Measurements from ENCODE around the gene MYO15A. TPM values are rescaled to one million over a fixed set of nuclear protein-coding genes. Genes with fewer than 3 reads are reported as not detected.

MYO15A gene
- total and polyA plus RNA-seq, 2 of the 4 experiments (the other 2 are of a cell fraction) = 0.18 to 1.1 TPM

- Histone ChIP-seq H2AK9ac (replicated peaks; ENCODE audit: low read depth, low read length, poor library complexity) (no peak overlapping the region), H3K27ac (ENCODE audit: insufficient read depth, low read length) (no peak overlapping the region), H3K56ac (ENCODE audit: extremely low read depth, insufficient read depth, low read length) (no peak overlapping the region), H3K9me1 (ENCODE audit: insufficient read depth, low read length) (no peaks in the 10 kb centered on the region), H2AK5ac (ENCODE audit: low read depth, low read length) (no peak overlapping the region), H3K14ac (replicated peaks; ENCODE audit: low read depth, low read length) (no peak overlapping the region), H3K79me1 (ENCODE audit: low read depth in 1 of 2, low read length in 2 of 2) (no peaks in the 10 kb centered on the region), H3K27me3 (ENCODE audit: control insufficient read depth, insufficient read depth, low read length) (peaks cover 7% of the 10 kb centered on the region), H3K4ac (ENCODE audit: low read depth, low read length) (no peak overlapping the region), H2BK5ac (ENCODE audit: low read depth, low read length, poor library complexity, severe bottlenecking) (no peak overlapping the region), H4K91ac (ENCODE audit: insufficient read depth, low read depth, low read length) (no peak overlapping the region), H2BK20ac (ENCODE audit: low read depth, low read length) (no peak overlapping the region), H3K9ac (ENCODE audit: low read depth, low read length) (no peak overlapping the region), H3K23ac (ENCODE audit: low read depth, low read length) (no peak overlapping the region), H2BK120ac (ENCODE audit: low read depth, low read length) (no peak overlapping the region), H2AFZ (replicated peaks; ENCODE audit: low read length, poor library complexity) (no peak overlapping the region), H3K36me3 (ENCODE audit: control insufficient read depth, insufficient read depth, low read length) (no peaks in the 10 kb centered on the region), H4K5ac (ENCODE audit: low read depth, low read length) (no peak overlapping the region), H4K8ac (ENCODE audit: low read depth in 2 of 2, low read length in 2 of 2) (no peak overlapping the region), H3K4me1 (ENCODE audit: control insufficient read depth, insufficient read depth, low read length) (no peaks in the 10 kb centered on the region), H2BK15ac (ENCODE audit: low read depth, low read length) (no peak overlapping the region), H4K20me1 (ENCODE audit: insufficient read depth, low read length) (peaks cover 2% of the 10 kb centered on the region; the same call in 1 of the 2 replicates), H3K4me3 (ENCODE audit: insufficient read depth, low read depth, low read length) (no peak overlapping the region), H3K4me2 (ENCODE audit: low read depth, low read length) (no peak overlapping the region), H3K9me3 (ENCODE audit: control insufficient read depth, insufficient read depth, low read length) (no peaks in the 10 kb centered on the region), H3K18ac (ENCODE audit: low read depth, low read length) (no peak overlapping the region)
- dilution Hi-C loops (cut with HindIII; ENCODE audit: low sequenced_read_pairs, unreplicated experiment) = no loop called here
- ATAC-seq (ENCODE audit: low read depth) (no peak), DNase-seq (no peak)
- WGBS, 2 experiments (ENCODE audit: extremely low coverage in 2 of 2, insufficient read length in 1 of 2) = 100% methylated on average over 1 of the region's 1 CpG; no CpG with 5 or more reads in 1 of the 2 experiments
- TF ChIP-seq MAZ (IDR thresholded peaks at IDR 0.05; ENCODE audit: borderline replicate concordance, low read depth, low read length) (no peak), MXI1 (IDR thresholded peaks at IDR 0.05; ENCODE audit: borderline replicate concordance, low read depth, low read length) (no peak), CTCF (conservative IDR thresholded peaks at IDR 0.05; ENCODE audit: low read depth, low read length) (no peak), RFX5 (IDR thresholded peaks at IDR 0.05; ENCODE audit: low read depth, low read length) (no peak), MAFK (IDR thresholded peaks at IDR 0.05; ENCODE audit: low read depth, low read length) (no peak), ELK1 (IDR thresholded peaks at IDR 0.05; ENCODE audit: borderline replicate concordance, low read depth, low read length) (no peak), FOS (IDR thresholded peaks at IDR 0.05; ENCODE audit: low read depth, low read length) (no peak)
- no TSS peak for BruUV-seq (replicated peaks)
- intact Hi-C loops (cut with micrococcal nuclease) = no loop called here
- CTCF ChIA-PET = no interaction called here
- POLR2A ChIA-PET (ENCODE audit: unreplicated experiment) = no interaction called here
- in situ Hi-C loops (cut with MboI; ENCODE audit: low sequenced_read_pairs) = no loop called here
Observed at GRCh38 chr17:18144855-18145254, 36.3 kb downstream of the MYO15A start.
